Activated naive CD8-positive, alpha-beta T cell treated with anti-CD3 and anti-CD28 coated beads, Interleukin-2, amount 50 U/mL, for 16 hours (primary cell): Measurements from ENCODE around the gene PAPOLG.
"Not testable (repeated sequence)": the region's sequence is repeated elsewhere in the genome, so short reads cannot be mapped to it uniquely, and the experiment has no call there.

ENCODE experiments used
- DNase-seq: peaks from one replicate; pipeline ENCODE4 v3.0.0-alpha.2; 2020; ENCODE audit warnings: low read depth, low spot score

The PAPOLG gene

DNA sequence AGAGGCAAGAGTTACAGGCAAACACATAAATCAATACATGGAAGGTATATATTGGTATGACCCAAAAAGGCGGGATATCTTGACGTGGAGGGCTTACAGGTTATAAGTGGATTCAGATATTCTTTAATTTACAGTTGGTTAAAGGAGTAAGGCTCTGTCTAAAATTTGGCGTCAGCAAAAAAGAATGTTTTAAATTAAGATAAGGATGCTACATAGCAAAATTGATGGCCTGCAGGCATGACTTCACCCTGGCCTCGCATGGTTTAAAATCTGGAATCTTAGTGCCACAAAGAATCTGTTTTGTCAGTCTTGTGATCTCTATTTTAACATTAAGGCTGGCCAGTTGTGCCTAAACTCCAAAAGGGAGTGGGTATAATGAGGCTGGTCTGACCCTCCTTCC is 66.9 kb downstream of the PAPOLG start:
- no peak for DNase-seq

- no peak for DNase-seq
Observed at GRCh38 chr2:60823694-60824305, 67.7 kb downstream of the PAPOLG start.

DNA sequence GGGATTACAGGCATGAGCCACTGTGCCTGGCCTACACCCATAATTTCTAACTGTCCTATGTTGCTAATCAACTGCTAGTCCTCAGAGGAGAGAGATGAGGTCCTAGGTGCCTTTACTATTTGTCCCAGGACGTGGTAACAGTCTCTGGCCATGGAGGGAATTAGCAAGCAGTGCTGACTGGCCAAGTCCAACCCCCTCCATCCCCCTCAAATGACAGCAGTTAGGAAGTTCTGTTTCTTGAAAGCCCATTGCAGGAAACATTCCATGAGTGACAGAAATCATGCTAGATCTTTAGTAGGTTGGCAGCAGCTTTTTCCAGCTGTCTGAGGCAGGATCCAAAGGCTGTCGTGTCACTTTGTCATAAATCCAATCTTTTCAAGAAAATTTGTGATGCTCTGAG is 69.6 kb downstream of the PAPOLG start:
- DNase-seq: no peak

GRCh38 chr2:60826111-60826510 is 70.0 kb downstream of the PAPOLG start:
- DNase-seq: no peak

DNA sequence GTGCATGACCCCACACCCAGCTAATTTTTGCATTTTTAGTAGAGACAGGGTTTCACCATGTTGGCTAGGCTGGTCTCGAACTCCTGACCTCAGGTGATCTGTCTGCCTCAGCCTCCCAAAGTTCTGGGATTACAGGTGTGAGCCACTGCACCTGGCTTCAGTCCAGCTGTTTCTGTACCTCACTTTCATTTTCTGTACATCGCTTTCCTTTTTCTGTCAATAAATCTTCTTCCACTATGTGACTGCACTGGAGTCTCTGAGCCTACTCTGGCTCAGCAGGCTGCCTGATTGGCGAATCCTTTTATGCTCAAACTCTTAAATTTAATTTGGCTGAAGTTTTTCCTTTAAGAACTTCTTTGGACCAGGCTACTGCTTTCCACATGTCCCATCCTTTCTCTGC is 70.8 kb downstream of the PAPOLG start:
- not testable (repeated sequence) for DNase-seq

DNA sequence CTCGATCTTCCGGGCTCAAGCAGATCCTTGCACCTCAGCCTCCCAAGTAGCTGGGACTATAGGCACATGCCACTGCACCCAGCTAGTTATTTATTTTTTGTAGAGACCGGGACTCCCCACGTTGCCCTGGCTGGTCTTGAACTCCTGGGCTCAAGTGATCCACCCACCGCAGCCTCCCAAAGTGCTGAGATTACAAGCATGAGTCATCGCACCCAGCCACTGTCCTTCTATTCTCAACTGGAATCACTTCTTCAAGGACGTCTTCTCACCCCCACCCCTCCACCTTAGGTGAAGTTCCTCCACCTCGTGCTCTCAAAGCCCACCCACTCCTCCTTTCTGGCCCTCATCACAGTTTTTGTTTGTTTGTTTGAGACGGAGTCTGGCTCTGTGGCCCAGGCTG is 71.3 kb downstream of the PAPOLG start:
- no peak for DNase-seq

DNA sequence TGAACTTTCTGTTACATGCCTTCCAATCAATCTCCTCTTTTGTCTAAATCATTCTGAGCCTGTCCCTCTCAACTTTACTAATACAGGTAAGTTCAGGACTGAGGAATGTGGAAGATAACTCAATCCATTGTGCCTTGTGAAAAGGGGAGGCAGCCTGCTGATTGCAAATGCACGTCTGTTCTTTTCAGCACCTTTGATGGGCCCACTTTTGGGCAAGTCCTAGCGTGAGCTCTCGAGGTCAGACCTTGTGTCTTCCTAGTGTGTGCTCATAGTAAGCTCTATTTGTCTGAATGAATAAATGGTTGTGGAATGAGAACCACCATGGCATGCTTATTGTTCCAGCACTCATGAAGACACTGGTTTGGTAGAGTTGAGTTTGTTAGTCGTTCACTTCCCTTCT is 74.9 kb downstream of the PAPOLG start:
- no peak for DNase-seq

DNA sequence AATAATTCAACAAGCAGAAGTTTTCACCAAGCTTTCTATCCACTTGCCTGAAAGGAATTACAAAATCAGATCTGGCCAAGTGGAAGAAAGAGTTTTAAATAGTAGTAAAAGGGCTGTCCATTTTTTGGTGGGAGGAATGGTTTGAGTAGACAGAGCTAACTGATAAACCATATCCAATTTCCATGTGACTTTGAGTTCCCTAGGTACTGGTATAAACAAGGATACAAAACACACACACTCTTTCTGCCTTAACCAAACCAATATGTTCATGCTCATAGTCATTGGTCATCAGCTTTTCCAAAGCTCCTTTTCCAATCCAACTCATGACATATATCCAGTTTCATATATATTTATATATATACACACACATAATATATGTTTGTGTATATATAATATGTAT is 75.9 kb downstream of the PAPOLG start:
- DNase-seq: no peak

GRCh38 chr2:60832621-60833020 is 76.6 kb downstream of the PAPOLG start:
- no peak for DNase-seq

GRCh38 chr2:60834270-60834717 is 78.2 kb downstream of the PAPOLG start:
- DNase-seq: no peak

GRCh38 chr2:60836491-60836890 is 80.4 kb downstream of the PAPOLG start:
- DNase-seq: no peak

GRCh38 chr2:60837123-60837522 is 81.1 kb downstream of the PAPOLG start:
- DNase-seq: no peak

- DNase-seq: no peak
Observed at GRCh38 chr2:60838481-60838880, 82.4 kb downstream of the PAPOLG start.

DNA sequence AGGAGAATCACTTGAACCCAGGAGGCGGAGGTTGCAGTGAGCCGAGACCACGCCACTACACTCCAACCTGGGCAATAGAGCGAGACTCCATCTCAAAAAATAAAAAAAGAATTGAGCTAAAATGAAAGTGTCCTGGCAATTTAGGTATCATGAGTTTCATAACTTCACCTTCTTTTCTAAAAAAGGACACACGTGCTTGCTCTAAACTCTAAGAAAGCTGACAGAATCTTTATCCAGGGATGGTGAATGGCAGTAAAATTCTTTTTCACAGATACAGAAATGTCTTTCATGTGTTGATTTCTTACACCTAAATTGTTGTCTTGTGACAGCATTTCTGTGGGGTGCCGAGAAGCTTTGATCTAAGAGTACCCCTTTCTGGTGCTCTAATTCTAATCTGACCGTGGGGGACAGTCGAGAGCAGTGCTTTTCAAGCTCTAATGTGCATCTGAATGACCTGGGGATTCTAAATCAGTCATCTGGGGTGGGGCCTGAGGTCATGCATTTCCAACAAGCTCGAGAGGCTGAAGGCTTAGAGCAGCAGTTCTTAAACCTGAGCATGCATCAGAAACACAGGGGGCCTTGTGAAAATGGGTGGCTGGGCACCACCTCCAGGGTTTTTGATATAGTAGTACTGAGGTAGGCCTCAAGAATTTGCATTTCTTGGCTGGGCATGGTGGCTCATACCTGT is 83.2 kb downstream of the PAPOLG start:
- no peak for DNase-seq

GRCh38 chr2:60840880-60841279 is 84.8 kb downstream of the PAPOLG start:
- no peak for DNase-seq

- DNase-seq: no peak
Observed at GRCh38 chr2:60843006-60843405, 86.9 kb downstream of the PAPOLG start.

DNA sequence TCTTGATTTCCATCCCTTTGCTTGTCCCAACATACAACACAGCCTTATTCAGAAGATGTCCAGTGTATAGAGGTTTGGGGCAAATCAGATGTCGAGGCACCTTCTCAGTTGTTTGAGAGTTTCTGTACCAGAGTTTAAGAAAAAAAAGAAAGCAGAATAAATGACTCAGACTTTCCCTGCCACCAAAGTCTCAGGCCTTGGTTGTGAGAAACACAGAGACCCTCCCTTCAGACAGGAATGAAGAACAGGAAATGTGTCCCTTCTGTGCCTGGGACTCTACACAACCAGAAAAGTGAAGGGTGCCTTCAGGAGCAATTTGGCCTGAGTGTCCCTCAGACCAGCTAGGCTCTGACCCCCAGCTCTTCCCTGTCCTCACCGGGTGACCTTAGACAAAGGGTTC is 88.0 kb downstream of the PAPOLG start:
- no peak for DNase-seq

GRCh38 chr2:60847854-60848253 is 91.8 kb downstream of the PAPOLG start:
- DNase-seq: no peak
